ENCODE measurements around the gene IGFBP1. TPM values are rescaled to one million over a fixed set of nuclear protein-coding genes. Genes with fewer than 3 reads are reported as not detected.
A peak's percentile ranks its signal among the peaks of the same experiment; 100 is the strongest.

The IGFBP1 gene
- total and polyA plus RNA-seq, 2 of the 13 experiments (the other 11 are each of a cell fraction or from before 2014, with no cell fraction given): 5.4 to 885 TPM

GRCh38 chr7:45888185-45888992 is at the start of gene IGFBP1 (continued):
- TF ChIP-seq HMGXB3 (CRISPR knock-in tag; IDR thresholded peaks at IDR 0.05; ENCODE audit: borderline replicate concordance) (peak; percentile 91), RNF2 (conservative IDR thresholded peaks at IDR 0.05; ENCODE audit: low read depth) (peak; percentile 79), MEIS2 (CRISPR knock-in tag; IDR thresholded peaks at IDR 0.05) (peak; percentile 57; the same call in 1 of the 2 replicates), PATZ1 (CRISPR knock-in tag; IDR thresholded peaks at IDR 0.05) (peak; percentile 60; the same call in 1 of the 2 replicates), ZNF546 (CRISPR knock-in tag; conservative IDR thresholded peaks at IDR 0.05) (peak; percentile 87), ZNF431 (CRISPR knock-in tag; IDR thresholded peaks at IDR 0.05; ENCODE audit: borderline replicate concordance, low read depth) (peak; percentile 93; the same call in 1 of the 2 replicates), LCORL (IDR thresholded peaks at IDR 0.05) (no peak), LCORL (CRISPR knock-in tag; IDR thresholded peaks at IDR 0.05) (peak; percentile 94), ZXDC (CRISPR knock-in tag; IDR thresholded peaks at IDR 0.05) (peak; percentile 95), PTBP1 (IDR thresholded peaks at IDR 0.05; ENCODE audit: low read depth, low read length, poor library complexity, severe bottlenecking) (no peak), ISL2 (CRISPR knock-in tag; IDR thresholded peaks at IDR 0.05) (peak; percentile 86), NAIF1 (CRISPR knock-in tag; IDR thresholded peaks at IDR 0.05; ENCODE audit: borderline replicate concordance) (peak; percentile 83; the same call in 1 of the 2 replicates), BRCA1 (CRISPR knock-in tag; IDR thresholded peaks at IDR 0.05) (peak; percentile 95), ZNF746 (CRISPR knock-in tag; IDR thresholded peaks at IDR 0.05) (no peak; the same call in 1 of the 2 replicates), ZNF577 (CRISPR knock-in tag; IDR thresholded peaks at IDR 0.05; ENCODE audit: borderline replicate concordance, low read depth) (no peak), ZNF160 (CRISPR knock-in tag; IDR thresholded peaks at IDR 0.05) (peak; percentile 96), ZFP36 (IDR thresholded peaks at IDR 0.05; ENCODE audit: borderline replicate concordance, low read depth, low read length, partially characterized antibody) (peak; percentile 9)

Data from HepG2 (cell line).